ENCODE data around the gene IL17D.

DNA sequence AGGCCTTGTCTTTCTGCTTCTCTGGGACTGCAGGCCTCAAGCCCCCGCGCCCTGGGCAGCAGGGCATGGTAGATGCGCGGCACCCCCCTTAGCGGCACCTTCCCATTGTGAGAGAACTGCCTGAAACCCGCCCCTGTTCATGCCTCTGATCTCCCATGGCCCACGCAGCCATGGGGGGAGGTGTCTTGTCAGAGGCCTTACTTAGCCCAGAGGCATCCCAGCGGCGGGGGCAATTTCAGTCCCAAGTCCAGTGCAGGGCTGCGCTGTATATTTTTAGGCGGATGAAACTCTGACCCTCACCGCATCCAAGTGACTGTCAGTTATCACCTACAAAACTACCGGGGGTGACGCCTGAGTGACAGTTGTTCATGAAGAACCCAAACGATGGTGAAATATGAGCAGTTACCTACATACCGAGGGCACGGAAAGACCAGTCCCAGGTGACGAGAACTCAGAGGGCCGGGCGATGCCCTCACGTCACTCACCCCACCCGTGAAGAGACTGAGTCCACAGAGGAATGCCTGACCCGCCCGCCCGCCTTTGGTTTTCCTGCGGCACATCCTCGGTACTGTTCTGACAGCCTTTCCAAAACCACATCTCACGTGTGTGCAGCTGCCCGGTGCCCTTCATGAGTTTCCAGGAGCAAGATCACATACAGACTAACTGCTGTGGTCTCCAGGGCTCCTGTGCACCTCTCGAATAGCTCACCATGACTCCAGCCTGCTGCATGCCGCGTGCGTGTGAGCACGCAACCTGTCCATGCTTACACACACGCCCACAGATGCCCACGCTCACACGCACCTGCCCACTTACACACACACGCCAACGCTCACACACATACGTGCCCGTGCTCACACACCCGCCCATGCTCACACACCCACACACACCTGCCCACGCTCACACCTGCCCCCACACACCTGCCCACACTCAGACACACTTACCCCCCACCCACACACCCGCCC lies 14.4 kb downstream of the IL17D start:
- TF ChIP-seq, protein P1, sequence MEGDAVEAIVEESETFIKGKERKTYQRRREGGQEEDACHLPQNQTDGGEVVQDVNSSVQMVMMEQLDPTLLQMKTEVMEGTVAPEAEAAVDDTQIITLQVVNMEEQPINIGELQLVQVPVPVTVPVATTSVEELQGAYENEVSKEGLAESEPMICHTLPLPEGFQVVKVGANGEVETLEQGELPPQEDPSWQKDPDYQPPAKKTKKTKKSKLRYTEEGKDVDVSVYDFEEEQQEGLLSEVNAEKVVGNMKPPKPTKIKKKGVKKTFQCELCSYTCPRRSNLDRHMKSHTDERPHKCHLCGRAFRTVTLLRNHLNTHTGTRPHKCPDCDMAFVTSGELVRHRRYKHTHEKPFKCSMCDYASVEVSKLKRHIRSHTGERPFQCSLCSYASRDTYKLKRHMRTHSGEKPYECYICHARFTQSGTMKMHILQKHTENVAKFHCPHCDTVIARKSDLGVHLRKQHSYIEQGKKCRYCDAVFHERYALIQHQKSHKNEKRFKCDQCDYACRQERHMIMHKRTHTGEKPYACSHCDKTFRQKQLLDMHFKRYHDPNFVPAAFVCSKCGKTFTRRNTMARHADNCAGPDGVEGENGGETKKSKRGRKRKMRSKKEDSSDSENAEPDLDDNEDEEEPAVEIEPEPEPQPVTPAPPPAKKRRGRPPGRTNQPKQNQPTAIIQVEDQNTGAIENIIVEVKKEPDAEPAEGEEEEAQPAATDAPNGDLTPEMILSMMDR (IDR thresholded peaks at IDR 0.05) = no peak
- TF ChIP-seq EZH2 (IDR thresholded peaks at IDR 0.05; ENCODE audit: borderline replicate concordance, insufficient read depth, low read depth, low read length, poor library complexity, severe bottlenecking) = no peak
